Measurements from ENCODE around the gene CCR8.

DNA sequence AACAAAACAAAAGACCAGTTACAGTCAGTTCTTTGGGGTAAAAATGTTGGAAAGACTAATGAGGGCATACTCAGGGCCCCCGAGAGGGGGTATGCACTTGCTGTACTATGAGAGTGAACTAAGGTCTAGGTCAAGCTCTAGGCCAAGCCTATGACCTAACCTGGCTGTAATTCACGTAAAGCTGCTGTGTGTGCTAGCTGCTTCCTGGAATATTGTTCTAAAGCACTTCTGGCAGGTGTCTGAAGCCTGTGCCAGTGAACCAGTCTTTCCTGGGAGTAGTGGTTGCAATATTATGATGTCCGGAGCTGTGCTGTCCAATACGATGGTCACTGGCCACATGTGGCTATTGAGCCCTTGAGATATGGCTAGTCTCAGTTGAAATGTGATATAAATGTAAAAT lies 36.5 kb upstream of the CCR8 start:
- TF ChIP-seq, protein P1, sequence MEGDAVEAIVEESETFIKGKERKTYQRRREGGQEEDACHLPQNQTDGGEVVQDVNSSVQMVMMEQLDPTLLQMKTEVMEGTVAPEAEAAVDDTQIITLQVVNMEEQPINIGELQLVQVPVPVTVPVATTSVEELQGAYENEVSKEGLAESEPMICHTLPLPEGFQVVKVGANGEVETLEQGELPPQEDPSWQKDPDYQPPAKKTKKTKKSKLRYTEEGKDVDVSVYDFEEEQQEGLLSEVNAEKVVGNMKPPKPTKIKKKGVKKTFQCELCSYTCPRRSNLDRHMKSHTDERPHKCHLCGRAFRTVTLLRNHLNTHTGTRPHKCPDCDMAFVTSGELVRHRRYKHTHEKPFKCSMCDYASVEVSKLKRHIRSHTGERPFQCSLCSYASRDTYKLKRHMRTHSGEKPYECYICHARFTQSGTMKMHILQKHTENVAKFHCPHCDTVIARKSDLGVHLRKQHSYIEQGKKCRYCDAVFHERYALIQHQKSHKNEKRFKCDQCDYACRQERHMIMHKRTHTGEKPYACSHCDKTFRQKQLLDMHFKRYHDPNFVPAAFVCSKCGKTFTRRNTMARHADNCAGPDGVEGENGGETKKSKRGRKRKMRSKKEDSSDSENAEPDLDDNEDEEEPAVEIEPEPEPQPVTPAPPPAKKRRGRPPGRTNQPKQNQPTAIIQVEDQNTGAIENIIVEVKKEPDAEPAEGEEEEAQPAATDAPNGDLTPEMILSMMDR (IDR thresholded peaks at IDR 0.05), result no peak
- TF ChIP-seq POLR2A (IDR thresholded peaks at IDR 0.05), result no peak

Data from Peyer's patch (tissue), 4 donors.